Natural killer cell (primary cell): Measurements from ENCODE around the gene KLK1. TPM values are rescaled to one million over a fixed set of nuclear protein-coding genes. Genes with fewer than 3 reads are reported as not detected.
"Not testable (repeated sequence)": the region's sequence is repeated elsewhere in the genome, so short reads cannot be mapped to it uniquely, and the experiment has no call there.

ENCODE experiments used
- ATAC-seq, 3 donors: fragments of 150-1000 bp in 2 of 3; fragments of 200-7000 bp in 1 of 3; cut with Tn5 transposase; 1 replicate in 1 of 3; 2 replicates in 2 of 3; pipeline ENCODE4 v1.10.0; 2021; ENCODE audit warnings: mild to moderate bottlenecking in 2 of 3, moderate library complexity in 2 of 3
- DNase-seq, 2 donors: peaks; one replicate each; pipeline versions ENCODE4 v3.0.0 to v3.0.0-alpha.2; 2013 to 2021; ENCODE audit warnings: mixed read lengths in 1 of 2
- H3K27ac ChIP-seq: one replicate; pipeline ENCODE4 v1.5.1; 2013; ENCODE audit warnings: mild to moderate bottlenecking, low read length
- H3K27me3 ChIP-seq: one replicate; pipeline ENCODE4 v1.6.1; 2013; ENCODE audit warnings: low read length; ENCODE audit not compliant: control insufficient read depth, insufficient read depth
- H3K36me3 ChIP-seq: one replicate; pipeline ENCODE4 v1.6.1; 2013; ENCODE audit warnings: low read length; ENCODE audit not compliant: control insufficient read depth, insufficient read depth
- H3K4me1 ChIP-seq: one replicate; pipeline ENCODE4 v1.6.1; 2013; ENCODE audit warnings: low read length; ENCODE audit not compliant: control insufficient read depth, insufficient read depth
- H3K4me3 ChIP-seq: one replicate; pipeline ENCODE4 v1.5.1; 2013; ENCODE audit warnings: low read length
- H3K9me3 ChIP-seq: one replicate; pipeline ENCODE4 v1.6.1; 2013; ENCODE audit warnings: low read length; ENCODE audit not compliant: control insufficient read depth, insufficient read depth
- H3K27ac Mint-ChIP-seq, 2 donors: one replicate each; pipeline ENCODE4 v1.8.0; 2022; ENCODE audit warnings: mild to moderate bottlenecking in 2 of 2, mixed read lengths in 2 of 2, moderate library complexity in 1 of 2
- H3K27me3 Mint-ChIP-seq, 2 donors: one replicate each; pipeline ENCODE4 v1.8.0; 2022; ENCODE audit warnings: low read depth in 2 of 2, mixed read lengths in 2 of 2
- H3K36me3 Mint-ChIP-seq: one replicate; pipeline ENCODE4 v1.8.0; 2022; ENCODE audit warnings: mixed read lengths
- H3K4me1 Mint-ChIP-seq, 2 donors: one replicate each; pipeline ENCODE4 v1.8.0; 2022; ENCODE audit warnings: mixed read lengths in 2 of 2
- H3K4me3 Mint-ChIP-seq: one replicate; pipeline ENCODE4 v1.8.0; 2022; ENCODE audit warnings: mild to moderate bottlenecking, moderate library complexity, mixed read lengths
- H3K9me3 Mint-ChIP-seq, 2 donors: one replicate each; pipeline ENCODE4 v1.8.0; 2022; ENCODE audit warnings: mixed read lengths in 2 of 2
- CTCF ChIP-seq: fragments of 200-600 bp; IDR thresholded peaks from one replicate; pipeline ENCODE4 v1.8.0; 2022; ENCODE audit warnings: antibody characterized with exemption
- WGBS: methylation state at CpG from one replicate; pipeline ENCODE4 v1.1.7; 2013; ENCODE audit warnings: missing lambda C conversion rate; ENCODE audit not compliant: insufficient coverage; 5-methylcytosine and 5-hydroxymethylcytosine counted together
- intact Hi-C: fragments of 100-400 bp; cut with micrococcal nuclease; formaldehyde crosslinking; loops from one replicate; pipeline ENCODE4 v1.14.2; 2022
- total RNA-seq, 4 donors: library from RNA; stranded (reverse); fragments of 120-200 nt in 1 of 4; gene quantifications; one replicate each; pipeline versions ENCODE4 v1.2.3 to v1.2.4, GENCODE V29; 2013 to 2022

Gene KLK1
- total RNA-seq, 3 donors from 2014 or later (not counting 1 experiment from before 2014, with no cell fraction given): not detected

GRCh38 chr19:50772476-50772875, 51.1 kb downstream of the KLK1 start:
- WGBS: 44% methylated on average over 1 of the region's 2 CpGs

GRCh38 chr19:50770888-50771287, 52.7 kb downstream of the KLK1 start:
- Histone ChIP-seq H3K4me3 (no peak overlapping the region), H3K9me3 (no peaks in the 10 kb centered on the region), H3K4me1 (no peaks in the 10 kb centered on the region), H3K36me3 (no peaks in the 10 kb centered on the region), H3K27me3 (no peaks in the 10 kb centered on the region), H3K27ac (no peak overlapping the region)
- WGBS: 88% methylated on average over 13 of the region's 13 CpGs
- no peaks in the 10 kb centered on the region for H3K9me3 Mint-ChIP-seq
- H3K36me3 Mint-ChIP-seq: no peaks in the 10 kb centered on the region
- intact Hi-C loops: no loop called here
- no peak overlapping the region for H3K4me3 Mint-ChIP-seq
- peaks cover 14 to 21% of the 10 kb centered on the region in 2 donors for H3K27me3 Mint-ChIP-seq
- TF ChIP-seq CTCF: no peak
- ATAC-seq: no peak
- no peak for DNase-seq
- no peak overlapping the region for H3K27ac Mint-ChIP-seq
- no peaks in the 10 kb centered on the region for H3K4me1 Mint-ChIP-seq

More at GRCh38 chr19:50772476-50772875, 51.1 kb downstream of the KLK1 start:
- intact Hi-C loops: no loop called here
- TF ChIP-seq CTCF: no peak
- Mint-ChIP-seq H3K36me3 (no peaks in the 10 kb centered on the region), H3K4me3 (no peak overlapping the region), H3K4me1 (no peaks in the 10 kb centered on the region), H3K27ac (no peak overlapping the region), H3K27me3 (peaks cover 22 to 23% of the 10 kb centered on the region in 2 donors), H3K9me3 (peaks cover 0 to 2% of the 10 kb centered on the region in 2 donors)
- Histone ChIP-seq H3K9me3 (no peaks in the 10 kb centered on the region), H3K4me3 (no peak overlapping the region), H3K4me1 (no peaks in the 10 kb centered on the region), H3K27me3 (peaks cover 2% of the 10 kb centered on the region), H3K36me3 (no peaks in the 10 kb centered on the region), H3K27ac (no peak overlapping the region)
- DNase-seq: peak in 1 of 2 donors; percentile 37
- peak in 1 of 3 donors; percentile 46 for ATAC-seq

DNA sequence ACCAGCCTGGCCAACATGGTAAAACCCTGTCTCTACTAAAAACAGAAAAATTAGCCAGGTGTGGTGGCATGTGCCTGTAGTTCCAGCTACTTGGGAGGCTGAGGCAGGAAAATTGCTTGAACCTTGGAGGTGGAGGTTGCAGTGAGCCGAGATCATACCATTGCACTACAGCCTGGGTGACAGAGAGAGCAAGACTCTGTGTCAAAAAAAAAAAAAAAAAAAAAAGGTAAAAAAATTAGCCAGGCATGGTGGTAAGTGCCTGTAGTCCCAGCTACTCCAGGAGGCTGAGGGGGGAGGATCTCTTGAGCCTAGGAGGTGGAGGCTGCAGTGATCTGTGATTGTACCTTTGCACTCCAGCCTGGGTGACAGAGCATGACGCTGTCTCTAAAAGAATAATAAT, 53.4 kb downstream of the KLK1 start, which contains the start of gene GPR32:
GPR32 (plus strand) TSS at position 301 of the 400 bp plus-strand sequence. CDS start 137 bp downstream, outside the sequence.
- H3K36me3 Mint-ChIP-seq, H3K9me3 ChIP-seq, H3K27ac ChIP-seq, H3K4me3 ChIP-seq, H3K4me3 Mint-ChIP-seq, H3K9me3 Mint-ChIP-seq, H3K4me1 ChIP-seq, DNase-seq, intact Hi-C loops, H3K27ac Mint-ChIP-seq, ATAC-seq, H3K4me1 Mint-ChIP-seq, H3K27me3 ChIP-seq, H3K36me3 ChIP-seq: not testable (repeated sequence)
- 100% methylated on average over 1 of the region's 2 CpGs for WGBS
- peaks cover 7 to 18% of the 10 kb centered on the region in 2 donors for H3K27me3 Mint-ChIP-seq

Other genes with a start within 250 kb of the KLK1 start
- not detected for gene SYT3, start 183.9 kb downstream of the KLK1 start, total RNA-seq
- not detected for gene C19orf81, start 174.3 kb downstream of the KLK1 start, total RNA-seq
- gene SHANK1, start 104.0 kb downstream of the KLK1 start, total RNA-seq: under 1 TPM; 0.05 to 0.75 (median 0.20) TPM
- 1 to 10 TPM; 2.3 to 4.0 (median 3.3) TPM for gene CLEC11A, start 100.4 kb downstream of the KLK1 start, total RNA-seq
- gene GPR32, start 53.3 kb downstream of the KLK1 start, total RNA-seq: not detected
- not detected for gene ACP4, start 33.4 kb downstream of the KLK1 start, total RNA-seq
- gene KLK15, start 9.8 kb upstream of the KLK1 start, total RNA-seq: not detected
- gene KLK3, start 31.1 kb upstream of the KLK1 start, total RNA-seq: not detected
- gene KLK2, start 49.7 kb upstream of the KLK1 start, total RNA-seq: not detected
- gene KLK4, start 87.6 kb upstream of the KLK1 start, total RNA-seq: not detected
- not detected for gene KLK5, start 129.3 kb upstream of the KLK1 start, total RNA-seq
- gene KLK6, start 145.8 kb upstream of the KLK1 start, total RNA-seq: not detected
- not detected for gene KLK7, start 160.1 kb upstream of the KLK1 start, total RNA-seq
- gene KLK8, start 177.8 kb upstream of the KLK1 start, total RNA-seq: not detected
- not detected for gene KLK10, start 195.9 kb upstream of the KLK1 start, total RNA-seq
- not detected for gene KLK11, start 202.8 kb upstream of the KLK1 start, total RNA-seq
- not detected for gene KLK12, start 211.2 kb upstream of the KLK1 start, total RNA-seq
- not detected for gene KLK13, start 241.3 kb upstream of the KLK1 start, total RNA-seq